GM18907 (cell line): ENCODE results near the gene APOH.
"Not testable (repeated sequence)": the region's sequence is repeated elsewhere in the genome, so short reads cannot be mapped to it uniquely, and the experiment has no call there.

Experiments
- ATAC-seq: cut with Tn5 transposase; IDR thresholded peaks from one replicate; pipeline ENCODE4 v1.9.1; 2021; ENCODE audit warnings: mild to moderate bottlenecking, moderate library complexity; ENCODE audit not compliant: unreplicated experiment

Gene APOH, protein sequence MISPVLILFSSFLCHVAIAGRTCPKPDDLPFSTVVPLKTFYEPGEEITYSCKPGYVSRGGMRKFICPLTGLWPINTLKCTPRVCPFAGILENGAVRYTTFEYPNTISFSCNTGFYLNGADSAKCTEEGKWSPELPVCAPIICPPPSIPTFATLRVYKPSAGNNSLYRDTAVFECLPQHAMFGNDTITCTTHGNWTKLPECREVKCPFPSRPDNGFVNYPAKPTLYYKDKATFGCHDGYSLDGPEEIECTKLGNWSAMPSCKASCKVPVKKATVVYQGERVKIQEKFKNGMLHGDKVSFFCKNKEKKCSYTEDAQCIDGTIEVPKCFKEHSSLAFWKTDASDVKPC

DNA sequence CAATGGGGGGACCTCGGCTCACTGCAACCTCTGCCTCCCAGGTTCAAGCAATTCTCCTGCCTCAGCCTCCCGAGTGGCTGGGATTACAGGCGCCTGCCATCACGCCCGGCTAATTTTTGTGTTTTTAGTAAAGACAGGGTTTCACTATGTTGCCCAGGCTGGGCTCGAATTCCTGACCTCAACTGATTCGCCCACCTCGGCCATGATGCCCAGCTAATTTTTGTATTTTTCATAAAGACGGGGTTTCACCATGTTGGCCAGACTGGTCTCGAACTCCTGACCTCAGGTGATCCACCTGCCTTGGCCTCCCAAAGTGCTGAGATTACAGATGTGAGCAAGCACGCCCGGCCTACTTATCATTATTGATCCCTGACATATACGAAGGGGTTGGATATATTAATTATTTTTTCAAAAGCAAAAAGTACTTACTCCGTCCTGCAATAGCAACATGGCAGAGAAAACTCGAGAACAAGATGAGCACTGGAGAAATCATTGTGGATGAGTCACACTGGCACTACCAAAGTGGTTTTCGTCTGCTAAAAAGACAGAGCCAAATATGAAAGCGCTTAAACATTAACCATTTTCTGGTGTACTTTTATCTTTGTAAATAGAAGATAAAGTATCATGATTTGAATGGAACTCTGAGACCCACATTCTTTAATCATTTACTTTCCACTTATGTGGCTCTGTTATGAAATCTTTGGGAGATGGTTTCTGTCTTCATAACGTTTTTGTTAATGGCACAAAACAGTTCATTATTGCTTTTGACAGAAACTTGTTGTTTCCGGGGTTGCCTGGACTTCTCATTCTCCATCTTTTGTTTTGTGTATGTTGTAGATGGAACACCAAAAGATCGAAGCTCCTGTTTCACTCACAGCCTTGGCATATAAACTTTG, at the start of gene APOH:
Gene APOH, minus strand, starts transcription at position 529 of the 896 bp plus-strand sequence. Its CDS starts 36 bp downstream, at position 493.
- ATAC-seq: no peak

- no peak for ATAC-seq
Observed at GRCh38 chr17:66277191-66277590, 48.0 kb upstream of the APOH start.

DNA sequence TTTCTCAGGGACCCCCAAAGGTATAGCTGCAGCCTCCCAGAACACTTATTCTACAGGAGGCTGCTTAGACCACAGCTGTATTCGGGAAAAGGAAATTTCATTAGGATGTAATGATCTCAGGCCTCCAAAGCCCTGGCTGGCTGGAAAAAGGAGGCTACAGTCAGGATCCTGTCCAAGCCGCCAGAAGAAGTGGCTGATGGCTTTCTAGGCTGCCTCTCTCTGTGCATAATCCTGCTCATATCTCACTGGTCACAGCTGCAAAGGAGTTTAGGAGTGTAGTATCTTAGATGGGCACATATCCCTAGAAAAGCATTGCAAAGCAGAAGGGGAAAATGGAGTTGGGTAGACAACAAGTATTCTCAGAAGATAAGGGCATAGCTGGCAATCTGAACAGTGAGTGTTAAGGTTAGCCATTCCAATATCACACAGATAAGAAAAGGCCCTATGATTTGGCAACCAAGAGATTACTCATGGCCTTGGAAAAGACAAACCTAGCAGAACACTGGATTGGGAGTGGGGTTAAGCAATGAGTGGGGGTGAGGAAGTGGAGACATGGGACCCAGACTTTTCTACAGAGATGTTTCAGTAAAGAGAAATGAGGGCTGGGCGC, 47.2 kb upstream of the APOH start:
- ATAC-seq: no peak

GRCh38 chr17:66275651-66276050, 46.4 kb upstream of the APOH start:
- ATAC-seq: no peak

DNA sequence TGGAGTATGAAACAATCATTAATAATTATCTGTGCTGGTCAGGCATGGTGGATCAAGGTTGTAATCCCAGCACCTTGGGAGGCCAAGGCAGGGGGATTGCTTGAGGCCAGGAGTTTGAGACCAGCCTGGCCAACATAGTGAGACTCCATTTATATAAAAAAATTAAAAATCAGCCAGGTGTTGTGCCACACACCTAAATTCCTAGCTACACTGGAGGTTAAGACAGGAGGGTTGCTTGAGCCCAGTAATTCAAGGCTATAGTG, 44.3 kb upstream of the APOH start:
- no peak for ATAC-seq

- no peak for ATAC-seq
Observed at GRCh38 chr17:66272811-66273585, 43.8 kb upstream of the APOH start.

GRCh38 chr17:66271512-66271911, 42.3 kb upstream of the APOH start:
- ATAC-seq: no peak

- no peak for ATAC-seq
Observed at GRCh38 chr17:66270106-66270505, 40.9 kb upstream of the APOH start.

DNA sequence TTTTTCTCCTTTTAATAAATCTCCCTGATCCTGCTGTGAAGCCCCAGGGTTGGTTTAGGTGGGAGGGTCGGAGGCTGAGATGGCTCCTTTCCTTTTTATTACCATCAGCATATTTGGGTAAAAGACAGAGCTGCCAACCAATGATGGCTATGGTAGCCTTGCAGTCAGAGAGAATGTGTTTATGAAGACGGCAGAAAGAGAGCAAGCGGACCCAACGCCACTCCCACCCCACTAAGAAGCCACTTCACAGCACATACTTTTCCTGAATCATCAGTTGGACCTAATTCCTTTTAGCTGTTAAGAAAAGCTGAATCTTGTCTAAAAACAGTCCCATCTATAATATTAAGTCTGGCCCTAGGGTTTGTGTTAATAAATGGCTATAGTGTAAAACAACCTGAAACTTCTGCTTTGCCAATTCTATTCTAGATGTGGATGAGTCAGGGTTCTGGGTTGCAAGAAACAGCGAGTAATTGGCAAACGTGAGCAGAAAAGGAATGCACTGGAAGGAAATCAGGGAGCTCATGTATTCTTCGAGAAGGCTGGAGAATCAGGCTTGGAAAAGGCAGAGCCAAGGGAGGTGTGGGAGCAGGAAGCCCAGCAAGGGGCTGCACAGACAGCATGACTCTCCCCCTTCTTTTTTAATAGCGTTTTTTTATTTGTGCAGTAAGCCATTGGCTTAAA, 39.2 kb upstream of the APOH start:
- no peak for ATAC-seq

DNA sequence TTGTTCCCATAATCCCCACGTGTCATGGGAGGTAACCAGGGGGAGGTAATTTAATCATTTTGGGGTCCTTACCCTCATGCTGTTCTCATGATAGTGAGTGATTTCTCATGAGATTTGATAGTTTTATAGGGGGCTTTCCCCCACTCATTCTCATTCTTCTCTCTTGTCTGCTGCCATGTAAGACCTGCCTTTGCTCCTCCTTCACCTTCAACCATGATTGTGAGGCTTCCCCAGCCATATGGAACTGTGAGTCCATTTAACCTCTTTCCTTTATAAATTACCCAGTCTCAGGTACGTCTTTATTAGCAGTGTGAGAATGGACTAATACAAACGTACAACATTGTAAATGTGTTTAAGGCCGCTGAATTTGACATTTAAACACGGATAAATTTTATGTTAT, 35.5 kb upstream of the APOH start:
- no peak for ATAC-seq

DNA sequence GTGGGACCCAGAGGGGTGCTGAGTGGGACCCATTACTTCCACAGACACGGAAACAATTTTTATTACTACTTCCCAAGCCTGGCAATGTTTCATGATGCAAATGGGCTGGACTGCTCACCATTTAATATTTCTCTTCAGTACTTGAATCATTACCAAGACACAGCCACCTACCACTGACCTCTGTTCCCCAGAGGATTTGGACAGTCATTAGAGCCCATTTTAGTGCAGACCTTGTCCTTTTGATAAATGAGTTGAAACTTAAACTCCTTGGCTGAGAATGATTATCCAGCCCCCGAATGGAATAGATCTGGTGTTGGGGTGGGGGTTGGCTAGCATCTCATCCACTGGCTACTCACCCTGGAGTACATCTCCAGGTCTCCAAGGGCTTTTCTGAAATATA, 33.6 kb upstream of the APOH start:
- no peak for ATAC-seq

DNA sequence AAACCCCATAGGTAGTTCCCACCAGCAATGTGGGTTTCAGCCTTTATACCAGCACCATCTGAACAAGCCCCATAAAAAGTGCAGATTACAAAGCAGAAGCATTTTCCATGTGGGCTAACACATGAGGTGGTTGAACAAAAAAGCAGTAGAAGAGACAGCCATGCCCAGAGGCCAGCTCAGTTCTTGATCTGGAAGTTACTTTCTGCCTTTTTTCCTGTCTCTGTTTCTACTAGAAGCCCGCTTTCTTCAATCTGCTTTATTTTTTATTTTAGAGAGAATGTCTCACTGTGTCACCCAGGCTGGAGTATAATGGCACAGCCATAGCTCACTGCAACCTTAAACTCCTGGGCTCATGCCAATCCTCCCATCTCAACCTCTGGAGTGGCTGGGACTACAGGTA, 31.5 kb upstream of the APOH start:
- ATAC-seq: no peak

- no peak for ATAC-seq
Observed at GRCh38 chr17:66260275-66260674, 31.1 kb upstream of the APOH start.

- ATAC-seq: no peak
Observed at GRCh38 chr17:66255527-66255971, 26.3 kb upstream of the APOH start.

GRCh38 chr17:66255112-66255511, 25.9 kb upstream of the APOH start:
- ATAC-seq: no peak

- ATAC-seq: not testable (repeated sequence)
Observed at GRCh38 chr17:66253458-66253857, 24.2 kb upstream of the APOH start.

DNA sequence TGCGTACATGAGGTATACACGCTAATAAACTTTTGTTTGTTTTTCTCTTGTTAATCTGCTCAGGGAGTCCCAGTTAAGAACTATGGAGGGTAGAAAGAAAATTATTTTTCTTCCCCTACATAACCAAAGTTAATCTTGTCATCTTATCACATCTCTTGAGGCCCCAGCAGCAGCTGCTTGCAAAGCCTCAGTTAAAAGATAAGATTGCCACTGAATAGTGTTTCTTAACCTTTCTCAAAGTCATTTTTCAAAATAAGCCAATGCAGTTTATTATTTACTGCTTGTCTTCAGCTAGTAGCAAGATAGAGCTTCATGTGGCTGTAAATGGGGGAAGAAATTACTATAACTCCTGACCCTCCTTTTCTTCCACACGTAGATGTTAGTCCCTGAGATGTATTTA, 21.5 kb upstream of the APOH start:
- ATAC-seq: no peak

DNA sequence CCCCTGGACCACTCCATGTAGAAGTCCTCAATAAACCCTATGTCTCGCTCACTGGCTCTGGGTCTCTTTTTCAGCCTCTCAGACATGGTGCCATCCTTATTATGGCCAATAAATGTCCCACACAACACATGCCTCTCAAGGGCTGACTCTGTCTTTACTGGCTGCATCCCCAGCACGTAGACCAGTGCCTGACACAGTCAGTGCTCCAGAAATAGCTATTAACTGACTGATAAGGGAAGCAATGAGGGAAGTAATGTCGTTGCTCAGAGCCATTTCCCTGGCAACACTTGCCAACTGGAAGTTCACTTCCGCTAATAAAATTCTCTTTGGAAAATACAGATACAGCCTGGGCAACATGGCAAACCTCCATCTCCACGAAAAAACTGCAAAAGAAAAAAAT, 19.1 kb upstream of the APOH start:
- no peak for ATAC-seq

DNA sequence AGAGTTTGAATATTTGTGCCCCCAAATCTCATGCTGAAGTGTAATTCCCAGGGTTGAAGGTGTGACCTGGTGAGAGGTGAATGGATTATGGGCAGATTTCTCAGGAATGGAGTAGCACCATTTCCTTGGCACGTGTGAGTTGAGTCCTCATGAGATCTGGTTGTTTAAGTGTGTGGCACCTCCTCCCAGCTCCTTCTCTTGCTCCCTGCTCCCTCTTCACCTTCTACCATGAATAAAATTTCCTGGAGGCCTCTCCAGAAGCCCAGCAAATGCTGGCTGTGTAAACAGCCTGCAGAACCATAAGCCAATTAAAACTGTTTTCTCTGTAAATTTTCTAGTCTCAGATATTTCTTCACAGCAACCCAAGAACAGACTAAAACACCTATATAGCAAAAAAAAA, 12.6 kb upstream of the APOH start:
- no peak for ATAC-seq

- no peak for ATAC-seq
Observed at GRCh38 chr17:66240630-66241029, 11.4 kb upstream of the APOH start.

- ATAC-seq: no peak
Observed at GRCh38 chr17:66240013-66240412, 10.8 kb upstream of the APOH start.
